SU-DHL-6 (cell line): Measurements from ENCODE around the gene OSM.

Source experiments
- H2AFZ ChIP-seq: fragments of 200-600 bp; sonication (generic); 2 replicates; pipeline ENCODE4 v1.6.1; 2014; ENCODE audit warnings: low read depth, mild to moderate bottlenecking, moderate library complexity, mixed read lengths, antibody characterized with exemption, low read length; ENCODE audit not compliant: severe bottlenecking
- H3F3A ChIP-seq: fragments of 200-600 bp; shearing (Covaris generic); 2 replicates; pipeline ENCODE4 v1.6.0; 2016; ENCODE audit warnings: antibody characterized with exemption, mild to moderate bottlenecking; ENCODE audit not compliant: insufficient read depth
- H3K27ac ChIP-seq: fragments of 200-600 bp; sonication (generic); 2 replicates; pipeline ENCODE4 v1.5.1; 2016; ENCODE audit warnings: low read depth, mild to moderate bottlenecking, low read length, moderate library complexity, mixed read lengths
- H3K27me3 ChIP-seq: fragments of 200-600 bp; sonication (generic), shearing (Covaris generic); 2 replicates; pipeline ENCODE4 v1.6.0; 2014; ENCODE audit warnings: mild to moderate bottlenecking, low read length
- H3K36me3 ChIP-seq: fragments of 200-600 bp; sonication (generic); 2 replicates; pipeline ENCODE4 v1.6.1; 2014; ENCODE audit warnings: mild to moderate bottlenecking, low read length, mixed read lengths
- H3K4me2 ChIP-seq: fragments of 300-600, 200-600 bp; shearing (Covaris generic), sonication (generic); 2 replicates; pipeline ENCODE4 v1.6.0; 2014; ENCODE audit warnings: low read length, low read depth, mild to moderate bottlenecking; ENCODE audit not compliant: poor library complexity, severe bottlenecking
- H3K4me3 ChIP-seq: fragments of 200-600 bp; sonication (generic); 2 replicates; pipeline ENCODE4 v1.5.1; 2014; ENCODE audit warnings: antibody characterized with exemption, low read length, mild to moderate bottlenecking, mixed read lengths; ENCODE audit not compliant: insufficient read depth, poor library complexity, severe bottlenecking
- H3K79me2 ChIP-seq: fragments of 200-600 bp; sonication (generic); 2 replicates; pipeline ENCODE4 v1.6.1; 2014; ENCODE audit warnings: mild to moderate bottlenecking, low read length, moderate library complexity; ENCODE audit not compliant: insufficient read depth
- H3K9ac ChIP-seq: fragments of 200-600 bp; sonication (generic); 2 replicates; pipeline ENCODE4 v1.7.0; 2014; ENCODE audit warnings: mild to moderate bottlenecking, low read length
- H3K9me2 ChIP-seq: fragments of 200-600 bp; sonication (generic); replicated peaks from 2 replicates; pipeline ENCODE4 v1.6.1; 2014; ENCODE audit warnings: low read length; ENCODE audit not compliant: insufficient read depth
- H3K9me3 ChIP-seq: fragments of 200-600 bp; sonication (generic); 2 replicates; pipeline ENCODE4 v1.6.1; 2014; ENCODE audit warnings: low read length, mixed read lengths; ENCODE audit not compliant: insufficient read depth
- H4K20me1 ChIP-seq: fragments of 200-600 bp; sonication (generic); 2 replicates; pipeline ENCODE4 v1.6.1; 2014; ENCODE audit warnings: low read depth, mild to moderate bottlenecking, antibody characterized with exemption, low read length, moderate library complexity, mixed read lengths
- EZH2phosphoT487 ChIP-seq: fragments of 200-600 bp; sonication (generic), shearing (Covaris generic); conservative IDR thresholded peaks from 2 replicates; pipeline ENCODE4 v1.6.1; 2018; ENCODE audit warnings: mild to moderate bottlenecking, antibody characterized with exemption, low read length, moderate library complexity, mixed read lengths
- TF ChIP-seq, protein P1 (sequence below): fragments of 200-600 bp; sonication (generic); IDR thresholded peaks from one replicate; pipeline ENCODE4 v1.5.1; 2017; ENCODE audit warnings: antibody characterized with exemption, mild to moderate bottlenecking, low read length, moderate library complexity; ENCODE audit not compliant: insufficient read depth, poor library complexity, severe bottlenecking

OSM gene

DNA sequence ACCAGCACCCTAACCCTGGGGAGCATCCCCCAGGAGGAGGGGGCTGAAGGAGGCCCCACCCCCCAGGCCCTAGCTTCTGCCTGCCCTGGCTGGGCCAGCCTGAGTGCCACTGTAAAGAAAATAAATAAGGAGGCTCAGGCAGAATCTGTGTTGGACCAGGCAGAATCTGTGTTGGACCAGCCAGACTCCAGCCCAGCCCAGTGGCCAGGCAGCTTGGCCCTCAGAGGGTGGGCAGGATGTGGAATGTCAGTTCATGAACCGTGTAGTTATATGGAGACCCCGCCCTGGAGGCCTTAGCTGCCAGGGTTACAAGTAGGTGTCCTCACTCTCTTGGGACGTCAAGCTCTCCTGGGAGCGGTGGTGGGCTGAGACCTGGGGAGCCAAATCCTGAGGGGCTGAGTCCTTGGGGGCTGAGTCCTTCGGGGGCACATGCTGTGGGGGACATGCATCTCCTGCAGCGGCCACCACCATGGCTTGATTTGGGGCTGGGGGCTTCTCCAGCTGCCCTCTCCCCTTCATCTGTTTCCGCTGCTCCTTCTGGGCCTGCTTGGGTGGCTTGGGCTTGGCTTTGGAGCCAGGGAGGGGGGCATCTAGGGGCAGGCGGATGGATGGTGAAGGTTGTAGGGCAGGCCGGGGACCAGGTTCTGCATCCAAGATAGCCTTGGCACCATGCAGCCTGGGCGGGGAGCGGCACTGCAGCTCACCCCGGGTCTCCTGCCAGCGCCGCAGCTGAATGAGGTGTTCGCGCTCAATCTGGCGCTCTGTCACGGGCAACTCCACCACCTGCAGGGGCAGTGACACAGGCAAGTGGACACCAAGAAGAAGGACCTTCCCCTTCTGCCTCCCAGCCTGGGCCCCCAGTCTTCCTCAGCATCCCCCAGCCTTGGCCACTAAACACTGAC, 25.7 kb upstream of the OSM start:
- Histone ChIP-seq H3K9ac (no peak overlapping the region), H3K4me3 (no peak overlapping the region), H3K9me3 (no peaks in the 10 kb centered on the region), H3K4me2 (no peak overlapping the region), H3K27me3 (no peaks in the 10 kb centered on the region), H4K20me1 (no peaks in the 10 kb centered on the region), H3F3A (peaks cover 5% of the 10 kb centered on the region; the same call in 1 of the 2 replicates), H3K9me2 (no peaks in the 10 kb centered on the region), H3K27ac (no peak overlapping the region), H2AFZ (no peak overlapping the region), H3K79me2 (no peaks in the 10 kb centered on the region), H3K36me3 (no peaks in the 10 kb centered on the region)
- no peak for TF ChIP-seq EZH2phosphoT487
- TF ChIP-seq, protein P1, sequence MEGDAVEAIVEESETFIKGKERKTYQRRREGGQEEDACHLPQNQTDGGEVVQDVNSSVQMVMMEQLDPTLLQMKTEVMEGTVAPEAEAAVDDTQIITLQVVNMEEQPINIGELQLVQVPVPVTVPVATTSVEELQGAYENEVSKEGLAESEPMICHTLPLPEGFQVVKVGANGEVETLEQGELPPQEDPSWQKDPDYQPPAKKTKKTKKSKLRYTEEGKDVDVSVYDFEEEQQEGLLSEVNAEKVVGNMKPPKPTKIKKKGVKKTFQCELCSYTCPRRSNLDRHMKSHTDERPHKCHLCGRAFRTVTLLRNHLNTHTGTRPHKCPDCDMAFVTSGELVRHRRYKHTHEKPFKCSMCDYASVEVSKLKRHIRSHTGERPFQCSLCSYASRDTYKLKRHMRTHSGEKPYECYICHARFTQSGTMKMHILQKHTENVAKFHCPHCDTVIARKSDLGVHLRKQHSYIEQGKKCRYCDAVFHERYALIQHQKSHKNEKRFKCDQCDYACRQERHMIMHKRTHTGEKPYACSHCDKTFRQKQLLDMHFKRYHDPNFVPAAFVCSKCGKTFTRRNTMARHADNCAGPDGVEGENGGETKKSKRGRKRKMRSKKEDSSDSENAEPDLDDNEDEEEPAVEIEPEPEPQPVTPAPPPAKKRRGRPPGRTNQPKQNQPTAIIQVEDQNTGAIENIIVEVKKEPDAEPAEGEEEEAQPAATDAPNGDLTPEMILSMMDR, result no peak

- Histone ChIP-seq H3K9me2 (no peaks in the 10 kb centered on the region), H3K79me2 (no peaks in the 10 kb centered on the region), H3K4me3 (no peak overlapping the region), H3K9me3 (no peaks in the 10 kb centered on the region), H3K36me3 (no peaks in the 10 kb centered on the region), H4K20me1 (no peaks in the 10 kb centered on the region), H2AFZ (no peak overlapping the region), H3K27ac (no peak overlapping the region), H3K9ac (no peak overlapping the region), H3K4me2 (no peak overlapping the region), H3K27me3 (no peaks in the 10 kb centered on the region), H3F3A (peaks cover 5% of the 10 kb centered on the region; the same call in 1 of the 2 replicates)
- TF ChIP-seq, protein P1, result no peak
- no peak for TF ChIP-seq EZH2phosphoT487
Measured at GRCh38 chr22:30291058-30291892, 24.6 kb upstream of the OSM start.

DNA sequence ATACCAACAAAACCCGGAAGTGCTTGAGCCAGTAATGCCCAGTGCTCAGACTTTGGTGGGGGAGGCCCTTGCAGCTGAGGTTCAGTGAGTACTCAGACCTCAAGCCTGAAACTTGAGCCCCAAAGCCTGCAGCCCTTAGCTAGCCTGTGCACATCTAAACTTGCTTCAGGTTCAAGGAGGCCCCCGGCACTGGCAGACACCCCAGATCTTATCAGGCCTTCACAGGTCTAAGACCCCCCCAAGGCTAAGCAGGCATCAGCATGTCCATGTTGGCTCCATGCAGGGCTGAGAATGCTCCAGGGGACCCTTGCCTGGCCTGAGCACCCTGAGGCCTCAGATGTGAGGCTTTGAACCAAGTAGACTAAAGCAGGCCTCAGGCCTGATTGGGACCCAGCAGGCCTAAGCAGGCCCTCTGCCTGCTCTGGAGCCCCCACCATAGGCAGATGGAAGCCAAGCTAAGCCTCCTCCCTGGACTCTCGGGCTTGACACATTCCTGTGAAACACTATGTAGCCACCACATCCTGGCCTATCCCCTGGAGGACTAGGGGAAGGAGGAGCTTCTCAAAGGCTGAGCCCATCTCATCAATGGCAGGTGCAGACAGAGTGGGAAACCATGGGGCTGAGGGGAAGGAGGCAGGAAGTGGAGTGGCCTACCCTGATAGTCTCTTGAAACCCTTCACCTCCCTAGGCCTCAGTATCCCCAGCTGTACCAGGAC, 23.8 kb upstream of the OSM start:
- Histone ChIP-seq H3K79me2 (no peaks in the 10 kb centered on the region), H3K4me2 (no peak overlapping the region), H3F3A (peaks cover 5% of the 10 kb centered on the region; the same call in 1 of the 2 replicates), H3K9me3 (no peaks in the 10 kb centered on the region), H3K9ac (no peak overlapping the region), H3K9me2 (no peaks in the 10 kb centered on the region), H3K4me3 (no peak overlapping the region), H3K27me3 (no peaks in the 10 kb centered on the region), H4K20me1 (no peaks in the 10 kb centered on the region), H3K36me3 (no peaks in the 10 kb centered on the region), H2AFZ (no peak overlapping the region), H3K27ac (no peak overlapping the region)
- TF ChIP-seq, protein P1, result no peak
- TF ChIP-seq EZH2phosphoT487, result no peak
